ENCODE results near the gene IFT81.

DNA sequence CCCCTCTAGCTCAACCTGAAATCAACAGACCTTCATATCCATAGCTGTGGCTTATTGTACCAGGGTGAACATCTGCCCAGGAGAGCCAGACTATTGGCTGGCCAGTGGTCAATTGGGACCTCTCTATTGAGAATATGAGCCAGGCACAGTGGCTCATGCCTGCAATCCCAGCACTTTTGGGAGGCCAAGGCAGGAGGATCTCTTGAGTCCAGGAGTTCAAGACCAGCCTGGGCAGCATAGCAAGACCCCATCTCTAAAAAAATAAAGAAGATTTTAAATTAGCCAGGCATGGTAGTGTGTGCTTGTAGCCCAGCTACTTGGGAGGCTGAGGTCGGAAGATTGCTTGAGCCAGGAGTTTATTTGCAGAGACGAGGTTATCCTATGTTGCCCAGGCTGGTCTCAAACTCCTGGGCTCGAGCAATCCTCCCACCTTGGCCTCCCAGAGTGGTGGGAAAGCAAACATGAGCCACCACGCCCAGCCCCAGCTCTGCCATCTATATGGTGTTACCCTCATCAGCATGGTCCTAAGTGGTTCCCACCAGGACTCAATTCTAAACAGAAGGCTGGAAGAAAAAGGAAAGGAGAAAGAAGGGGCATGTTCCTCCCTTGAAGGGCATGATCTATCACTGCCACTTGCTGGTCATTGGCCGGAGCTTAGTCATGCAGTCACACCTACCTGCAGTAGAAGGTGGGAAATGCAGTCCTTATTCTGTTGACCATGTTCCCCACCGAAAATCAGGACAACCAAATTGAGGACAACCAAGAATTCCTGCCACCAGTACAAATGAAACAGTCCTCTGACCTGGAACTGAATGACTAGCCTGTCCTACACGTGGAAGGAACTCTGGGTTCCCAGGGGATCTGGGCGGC is 33.7 kb upstream of the IFT81 start:
- TF ChIP-seq, protein P1, sequence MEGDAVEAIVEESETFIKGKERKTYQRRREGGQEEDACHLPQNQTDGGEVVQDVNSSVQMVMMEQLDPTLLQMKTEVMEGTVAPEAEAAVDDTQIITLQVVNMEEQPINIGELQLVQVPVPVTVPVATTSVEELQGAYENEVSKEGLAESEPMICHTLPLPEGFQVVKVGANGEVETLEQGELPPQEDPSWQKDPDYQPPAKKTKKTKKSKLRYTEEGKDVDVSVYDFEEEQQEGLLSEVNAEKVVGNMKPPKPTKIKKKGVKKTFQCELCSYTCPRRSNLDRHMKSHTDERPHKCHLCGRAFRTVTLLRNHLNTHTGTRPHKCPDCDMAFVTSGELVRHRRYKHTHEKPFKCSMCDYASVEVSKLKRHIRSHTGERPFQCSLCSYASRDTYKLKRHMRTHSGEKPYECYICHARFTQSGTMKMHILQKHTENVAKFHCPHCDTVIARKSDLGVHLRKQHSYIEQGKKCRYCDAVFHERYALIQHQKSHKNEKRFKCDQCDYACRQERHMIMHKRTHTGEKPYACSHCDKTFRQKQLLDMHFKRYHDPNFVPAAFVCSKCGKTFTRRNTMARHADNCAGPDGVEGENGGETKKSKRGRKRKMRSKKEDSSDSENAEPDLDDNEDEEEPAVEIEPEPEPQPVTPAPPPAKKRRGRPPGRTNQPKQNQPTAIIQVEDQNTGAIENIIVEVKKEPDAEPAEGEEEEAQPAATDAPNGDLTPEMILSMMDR (IDR thresholded peaks at IDR 0.05; ENCODE audit: insufficient read depth, low read length, poor library complexity, severe bottlenecking), result no peak
- no peak for TF ChIP-seq EZH2phosphoT487 (conservative IDR thresholded peaks at IDR 0.05; ENCODE audit: low read length)
